Neutrophil (primary cell): ENCODE data around the gene GJB6.

ENCODE experiments used
- H3K27ac ChIP-seq: fragments of 200-600 bp; sonication (generic); 2 replicates; pipeline ENCODE4 v1.5.1; 2016; ENCODE audit warnings: mild to moderate bottlenecking, moderate library complexity
- H3K27me3 ChIP-seq: fragments of 200-600 bp; sonication (generic); 2 replicates; pipeline ENCODE4 v1.6.0; 2016; ENCODE audit warnings: mild to moderate bottlenecking
- H3K36me3 ChIP-seq: fragments of 200-600 bp; sonication (generic); 2 replicates; pipeline ENCODE4 v1.5.1; 2017
- H3K4me1 ChIP-seq, 2 experiments: fragments of 200-600 bp in 1 of 2; sonication (generic) in 1 of 2; 1 replicate in 1 of 2; 2 replicates in 1 of 2; pipeline versions ENCODE4 v1.5.1 to v1.6.1; 2013 to 2016; ENCODE audit warnings: low read depth in 1 of 2, low read length in 1 of 2, mild to moderate bottlenecking in 1 of 2, moderate library complexity in 1 of 2; ENCODE audit not compliant: control insufficient read depth in 1 of 2, insufficient read depth in 1 of 2
- H3K4me3 ChIP-seq, 2 experiments: fragments of 200-600 bp in 1 of 2; sonication (generic) in 1 of 2; 1 replicate in 1 of 2; 2 replicates in 1 of 2; pipeline ENCODE4 v1.5.1; 2013 to 2016; ENCODE audit warnings: low read depth in 1 of 2, low read length in 1 of 2, mild to moderate bottlenecking in 1 of 2, moderate library complexity in 1 of 2
- H3K9me3 ChIP-seq: fragments of 200-600 bp; sonication (generic); 2 replicates; pipeline ENCODE4 v1.5.1; 2016
- TF ChIP-seq, protein P1 (sequence below): fragments of 200-600 bp; sonication (generic); IDR thresholded peaks from 2 replicates; pipeline ENCODE4 v1.5.1; 2016; ENCODE audit warnings: antibody characterized with exemption

The GJB6 gene

DNA sequence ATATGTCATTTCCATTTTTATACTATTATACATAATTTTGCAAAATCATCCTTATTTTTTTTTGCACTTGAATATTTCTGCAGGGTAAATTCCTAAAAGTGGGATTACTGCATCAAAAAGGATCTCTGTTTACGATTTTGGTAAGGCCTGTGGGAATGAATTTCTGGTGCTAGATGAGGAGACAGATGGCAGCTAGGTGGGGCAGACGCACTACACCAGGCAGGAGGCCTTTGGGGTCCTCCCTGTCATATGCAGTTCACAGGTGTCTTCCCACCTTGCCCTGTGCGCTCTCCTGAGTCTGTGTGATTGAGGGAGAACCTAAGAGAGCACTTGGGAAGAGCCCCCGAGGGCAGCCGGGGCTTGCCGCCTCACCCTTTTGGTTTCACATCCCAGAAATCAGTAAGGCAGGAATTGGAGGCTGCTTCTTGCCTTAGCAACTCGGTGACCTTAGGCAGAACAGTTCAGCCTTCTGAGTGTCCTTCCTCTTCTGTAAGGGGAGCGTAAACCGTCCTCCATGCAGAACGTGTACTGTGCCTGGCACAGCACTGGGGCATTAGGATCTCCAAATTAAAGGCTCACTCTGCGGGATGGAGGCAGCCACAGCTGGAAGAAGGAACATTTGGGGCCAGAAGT lies 25.9 kb downstream of the GJB6 start:
- H3K27ac ChIP-seq: no peak overlapping the region
- H3K36me3 ChIP-seq: no peaks in the 10 kb centered on the region
- H3K9me3 ChIP-seq: no peaks in the 10 kb centered on the region
- peaks cover 23% of the 10 kb centered on the region for H3K27me3 ChIP-seq
- no peaks in the 10 kb centered on the region for H3K4me1 ChIP-seq
- TF ChIP-seq, protein P1, sequence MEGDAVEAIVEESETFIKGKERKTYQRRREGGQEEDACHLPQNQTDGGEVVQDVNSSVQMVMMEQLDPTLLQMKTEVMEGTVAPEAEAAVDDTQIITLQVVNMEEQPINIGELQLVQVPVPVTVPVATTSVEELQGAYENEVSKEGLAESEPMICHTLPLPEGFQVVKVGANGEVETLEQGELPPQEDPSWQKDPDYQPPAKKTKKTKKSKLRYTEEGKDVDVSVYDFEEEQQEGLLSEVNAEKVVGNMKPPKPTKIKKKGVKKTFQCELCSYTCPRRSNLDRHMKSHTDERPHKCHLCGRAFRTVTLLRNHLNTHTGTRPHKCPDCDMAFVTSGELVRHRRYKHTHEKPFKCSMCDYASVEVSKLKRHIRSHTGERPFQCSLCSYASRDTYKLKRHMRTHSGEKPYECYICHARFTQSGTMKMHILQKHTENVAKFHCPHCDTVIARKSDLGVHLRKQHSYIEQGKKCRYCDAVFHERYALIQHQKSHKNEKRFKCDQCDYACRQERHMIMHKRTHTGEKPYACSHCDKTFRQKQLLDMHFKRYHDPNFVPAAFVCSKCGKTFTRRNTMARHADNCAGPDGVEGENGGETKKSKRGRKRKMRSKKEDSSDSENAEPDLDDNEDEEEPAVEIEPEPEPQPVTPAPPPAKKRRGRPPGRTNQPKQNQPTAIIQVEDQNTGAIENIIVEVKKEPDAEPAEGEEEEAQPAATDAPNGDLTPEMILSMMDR: no peak
- no peak overlapping the region for H3K4me3 ChIP-seq

DNA sequence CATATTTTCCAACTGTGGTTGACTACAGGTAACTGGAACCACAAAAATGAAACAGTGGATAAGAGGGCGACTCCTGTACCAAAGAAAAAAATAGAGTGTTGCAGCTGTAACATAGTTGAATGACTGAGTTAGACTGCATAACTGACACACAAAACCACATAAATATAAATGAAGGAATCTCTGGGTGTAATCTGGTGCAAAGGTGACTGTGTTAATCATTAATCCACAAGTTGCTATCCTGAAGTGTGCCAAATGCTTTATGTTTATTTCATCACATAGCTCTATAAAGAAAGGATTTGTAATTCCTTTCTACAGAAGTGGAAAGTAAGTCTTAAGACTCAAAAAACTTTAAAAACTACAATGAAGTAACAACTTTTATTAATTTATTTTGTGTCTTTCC lies 33.3 kb downstream of the GJB6 start:
- H3K4me1 ChIP-seq: peaks cover 15 to 23% of the 10 kb centered on the region in 2 experiments
- no peaks in the 10 kb centered on the region for H3K9me3 ChIP-seq
- H3K36me3 ChIP-seq: no peaks in the 10 kb centered on the region
- no peak overlapping the region for H3K27ac ChIP-seq
- TF ChIP-seq, protein P1: no peak
- H3K27me3 ChIP-seq: peaks cover 36% of the 10 kb centered on the region
- H3K4me3 ChIP-seq: no peak overlapping the region

DNA sequence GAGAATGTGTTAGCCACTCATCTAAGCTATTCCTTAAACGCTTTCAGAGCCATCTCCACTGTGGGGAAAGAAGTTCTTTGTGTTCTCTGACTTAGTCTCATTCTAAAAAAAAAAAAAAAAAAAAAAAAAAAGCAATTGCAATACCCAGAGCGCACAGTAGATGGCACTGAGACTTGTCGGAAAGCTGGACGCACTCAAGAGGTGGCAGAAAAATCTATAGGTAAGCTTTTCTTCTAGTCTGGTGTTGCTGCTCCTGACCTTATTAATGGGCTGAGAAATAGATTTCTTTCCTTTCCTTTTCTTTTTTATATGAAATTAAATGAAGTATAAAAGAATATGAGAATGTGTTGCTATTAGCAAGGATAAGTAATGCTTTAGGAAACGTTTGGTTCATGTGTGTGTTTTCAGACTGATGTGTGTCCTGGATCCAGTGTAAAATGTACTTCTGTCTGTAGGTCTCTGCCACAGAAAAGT lies 34.7 kb downstream of the GJB6 start:
- H3K4me3 ChIP-seq: no peak overlapping the region
- H3K27ac ChIP-seq: no peak overlapping the region
- H3K36me3 ChIP-seq: no peaks in the 10 kb centered on the region
- peaks cover 22 to 37% of the 10 kb centered on the region in 2 experiments for H3K4me1 ChIP-seq
- no peaks in the 10 kb centered on the region for H3K9me3 ChIP-seq
- TF ChIP-seq, protein P1: peak; percentile 52
- H3K27me3 ChIP-seq: peaks cover 50% of the 10 kb centered on the region

DNA sequence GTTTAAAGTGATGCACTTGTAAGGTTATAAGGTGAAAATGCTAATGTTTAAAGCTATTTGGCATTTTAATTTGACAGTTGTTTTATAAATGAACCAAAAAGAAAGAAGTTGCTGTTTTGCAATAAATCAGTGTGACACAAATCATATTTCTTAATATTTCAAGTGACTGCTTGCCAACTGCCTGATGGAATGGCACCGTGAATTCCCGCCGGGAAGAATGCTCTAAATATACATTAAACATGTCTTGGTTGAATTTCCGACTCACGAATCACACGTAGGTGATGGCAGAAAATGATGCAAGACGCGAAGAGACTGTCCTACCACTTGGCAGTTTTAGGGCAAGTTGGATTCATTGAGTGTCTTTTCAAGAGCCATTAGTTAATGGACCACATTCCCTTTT lies 36.3 kb downstream of the GJB6 start:
- Histone ChIP-seq H3K27me3 (peaks cover 66% of the 10 kb centered on the region), H3K9me3 (no peaks in the 10 kb centered on the region), H3K36me3 (no peaks in the 10 kb centered on the region), H3K27ac (no peak overlapping the region), H3K4me1 (peaks cover 22 to 48% of the 10 kb centered on the region in 2 experiments), H3K4me3 (no peak overlapping the region)
- TF ChIP-seq, protein P1: no peak

DNA sequence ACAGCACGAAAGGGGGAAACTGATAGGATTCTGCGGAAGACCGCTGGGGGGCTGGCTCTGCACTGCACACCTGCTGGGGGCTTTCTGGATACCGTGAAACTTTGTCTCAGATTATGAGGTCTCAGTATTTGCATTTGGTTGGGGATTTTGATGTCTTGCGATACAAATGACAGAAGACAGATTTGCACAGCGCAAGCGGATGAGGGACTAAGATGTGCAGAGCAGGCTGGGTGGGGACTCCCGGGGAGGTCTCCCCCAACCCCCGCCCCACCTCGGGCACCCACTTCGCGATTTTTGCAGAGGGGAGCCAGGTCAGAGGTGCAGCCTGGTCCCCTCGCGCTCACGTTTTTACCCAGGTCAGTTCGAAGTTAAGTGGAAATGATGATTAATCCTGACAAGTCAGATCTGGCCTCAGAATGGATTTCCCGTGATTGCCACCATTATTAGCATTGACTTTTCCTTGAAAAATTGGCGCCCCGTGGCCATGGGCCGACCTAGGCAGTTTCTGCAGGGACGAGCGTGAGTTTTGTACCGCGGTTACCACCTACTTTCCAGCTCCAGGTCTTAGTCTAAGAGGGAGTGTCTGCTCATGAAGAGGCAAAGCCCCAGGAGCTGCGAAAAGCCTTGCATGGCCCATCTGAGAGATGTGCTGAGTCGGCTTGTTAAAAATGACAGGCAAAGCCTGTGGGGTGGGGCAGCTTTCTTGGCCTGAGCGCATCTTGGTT lies 38.0 kb downstream of the GJB6 start:
- Histone ChIP-seq H3K27ac (no peak overlapping the region), H3K27me3 (peaks cover 76% of the 10 kb centered on the region), H3K4me3 (peak overlapping the region in 1 of 2 experiments; percentile 61), H3K4me1 (peaks cover 28 to 59% of the 10 kb centered on the region in 2 experiments), H3K36me3 (no peaks in the 10 kb centered on the region), H3K9me3 (no peaks in the 10 kb centered on the region)
- TF ChIP-seq, protein P1: no peak
